Measurements from ENCODE around the gene SESN1.

- TF ChIP-seq CTCF (IDR thresholded peaks at IDR 0.05) (no peak), POLR2AphosphoS5 (IDR thresholded peaks at IDR 0.05) (no peak), POLR2A (IDR thresholded peaks at IDR 0.05) (no peak), EP300 (IDR thresholded peaks at IDR 0.05) (no peak)
These were observed 57.9 kb downstream of the SESN1 start for GRCh38 chr6:109036574-109037294.

Measured in upper lobe of left lung (tissue), 4 donors.